CD4-positive, alpha-beta T cell (primary cell): Measurements from ENCODE around the gene GBA3. TPM values are rescaled to one million over a fixed set of nuclear protein-coding genes. Genes with fewer than 3 reads are reported as not detected.

ENCODE experiments used
- ATAC-seq: fragments of 200-7000 bp; cut with Tn5 transposase; one replicate; pipeline ENCODE4 v1.10.0; 2022; ENCODE audit warnings: mild to moderate bottlenecking; ENCODE audit not compliant: poor library complexity
- CTCF ChIA-PET: fragments of 350-600 bp; sonication (Branson Sonifier 250); formaldehyde crosslinking; loops from one replicate; lab custom pipeline; 2021; ENCODE audit warnings: antibody characterized with exemption, inconsistent platforms; lab: Charles Lee
- POLR2A ChIA-PET: fragments of 350-600 bp; sonication (Branson Sonifier 250); formaldehyde crosslinking; loops from one replicate; lab custom pipeline; 2021; ENCODE audit warnings: antibody characterized with exemption, inconsistent platforms; lab: Charles Lee
- DNase-seq, 14 experiments: peaks; one replicate each; pipeline ENCODE4 v3.0.0-alpha.2; 2013 to 2020; ENCODE audit warnings: mixed read lengths in 2 of 14
- H3K27ac ChIP-seq, 2 donors: one replicate each; pipeline versions ENCODE4 v1.5.1 to v1.7.0; 2013; ENCODE audit warnings: low read length in 2 of 2, low read depth in 1 of 2, mild to moderate bottlenecking in 1 of 2
- H3K27me3 ChIP-seq, 2 experiments: 1 replicate in 1 of 2; 2 replicates in 1 of 2; pipeline versions ENCODE4 v1.6.1 to v1.7.0; 2013; ENCODE audit warnings: low read length in 2 of 2, control low read depth in 1 of 2, mild to moderate bottlenecking in 1 of 2, moderate library complexity in 1 of 2; ENCODE audit not compliant: insufficient read depth in 2 of 2, control insufficient read depth in 1 of 2
- H3K36me3 ChIP-seq: one replicate; pipeline ENCODE4 v1.6.1; 2013; ENCODE audit warnings: low read length, control low read depth; ENCODE audit not compliant: insufficient read depth
- H3K4me1 ChIP-seq: one replicate; pipeline ENCODE4 v1.6.1; 2013; ENCODE audit warnings: low read length, control low read depth; ENCODE audit not compliant: insufficient read depth
- H3K4me3 ChIP-seq: one replicate; pipeline ENCODE4 v1.5.1; 2013; ENCODE audit warnings: mild to moderate bottlenecking, low read length, moderate library complexity
- H3K9me3 ChIP-seq, 2 experiments: 1 replicate in 1 of 2; 2 replicates in 1 of 2; pipeline versions ENCODE4 v1.6.1 to v1.7.0; 2013; ENCODE audit warnings: low read length in 2 of 2, mild to moderate bottlenecking in 2 of 2, control low read depth in 1 of 2, moderate library complexity in 1 of 2; ENCODE audit not compliant: control insufficient read depth in 1 of 2, insufficient read depth in 1 of 2
- H3K27ac Mint-ChIP-seq: one replicate; pipeline ENCODE4 v1.8.0; 2020; ENCODE audit warnings: mixed read lengths
- H3K27me3 Mint-ChIP-seq: one replicate; pipeline ENCODE4 v1.8.0; 2021; ENCODE audit warnings: mixed read lengths
- H3K36me3 Mint-ChIP-seq: one replicate; pipeline ENCODE4 v1.8.0; 2021; ENCODE audit warnings: low read depth, mixed read lengths
- H3K4me1 Mint-ChIP-seq: one replicate; pipeline ENCODE4 v1.8.0; 2021; ENCODE audit warnings: low read depth, mixed read lengths
- H3K4me3 Mint-ChIP-seq: one replicate; pipeline ENCODE4 v1.8.0; 2020; ENCODE audit warnings: mild to moderate bottlenecking, mixed read lengths
- H3K9me3 Mint-ChIP-seq: one replicate; pipeline ENCODE4 v1.8.0; 2020; ENCODE audit warnings: mixed read lengths
- intact Hi-C, 2 experiments: fragments of 100-400 bp; cut with DNase I in 1 of 2; cut with micrococcal nuclease in 1 of 2; formaldehyde crosslinking; loops; one replicate each; pipeline versions ENCODE4 v1.15.1 to v1.9.0; 2023 to 2025; cut with DNase I, micrococcal nuclease
- total RNA-seq, 174 experiments: library from RNA in 2 of 174; stranded (reverse) in 2 of 174; gene quantifications; one replicate each; pipeline ENCODE4 v1.2.3 and lab custom pipeline; 2021 to 2026
- TF ChIP-seq, protein P1 (sequence below): fragments of 200-600 bp; IDR thresholded peaks from one replicate; pipeline ENCODE4 v1.8.0; 2022; ENCODE audit warnings: antibody characterized with exemption, mild to moderate bottlenecking

Gene GBA3
- total RNA-seq, 2 experiments from 2014 or later: not detected

DNA sequence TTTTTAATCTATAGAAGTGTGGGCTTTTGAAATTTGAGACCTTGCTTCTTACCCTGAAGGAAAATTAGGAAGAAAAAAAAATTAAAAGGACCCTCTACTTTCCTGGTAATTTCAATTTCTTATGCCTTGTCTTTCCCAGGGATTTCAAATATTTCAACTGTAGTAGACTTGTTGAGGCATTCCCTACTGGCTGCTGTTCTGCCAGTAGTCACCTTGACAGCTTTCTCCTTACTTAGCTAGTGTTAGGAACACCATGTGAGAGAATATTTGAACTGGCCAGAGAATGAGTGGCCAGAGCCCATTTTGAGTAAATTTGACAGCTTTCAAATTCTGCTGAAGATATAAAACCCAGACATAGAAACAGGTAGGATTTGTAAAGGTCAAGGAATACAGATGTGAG lies 24.0 kb upstream of the GBA3 start:
- CTCF ChIA-PET: no interaction called here
- peak overlapping the region in 1 of 2 donors; percentile 20 for H3K27ac ChIP-seq

DNA sequence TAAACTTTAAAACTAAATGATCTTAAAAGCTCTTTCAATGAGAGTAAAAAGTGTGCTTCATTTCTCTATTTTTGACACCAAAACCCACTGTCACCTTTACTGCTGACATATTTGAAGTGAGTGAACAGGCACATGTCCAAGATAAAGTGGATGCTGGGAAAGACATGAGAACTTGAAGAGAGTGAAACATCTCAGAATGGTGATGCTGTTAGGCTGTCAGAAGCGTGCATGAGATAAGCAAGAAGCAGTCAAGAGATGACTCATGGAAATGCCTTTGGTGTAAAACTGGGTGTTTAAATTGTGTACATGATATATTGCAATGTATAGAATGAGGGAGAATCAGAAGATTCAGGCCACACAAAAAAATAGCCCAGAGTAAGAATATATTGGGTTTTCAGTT lies 21.8 kb upstream of the GBA3 start:
- ChIA-PET CTCF (no interaction called here), POLR2A (no interaction called here)
- Histone ChIP-seq H3K27me3 (no peaks in the 10 kb centered on the region), H3K4me3 (no peak overlapping the region), H3K4me1 (peaks cover 4% of the 10 kb centered on the region), H3K36me3 (no peaks in the 10 kb centered on the region), H3K27ac (no peak overlapping the region), H3K9me3 (no peaks in the 10 kb centered on the region)
- Mint-ChIP-seq H3K36me3 (no peaks in the 10 kb centered on the region), H3K4me1 (peaks cover 70% of the 10 kb centered on the region), H3K27me3 (no peaks in the 10 kb centered on the region), H3K27ac (peak overlapping the region; percentile 29), H3K9me3 (no peaks in the 10 kb centered on the region), H3K4me3 (no peak overlapping the region)
- intact Hi-C loops: no loop called here
- TF ChIP-seq, protein P1, sequence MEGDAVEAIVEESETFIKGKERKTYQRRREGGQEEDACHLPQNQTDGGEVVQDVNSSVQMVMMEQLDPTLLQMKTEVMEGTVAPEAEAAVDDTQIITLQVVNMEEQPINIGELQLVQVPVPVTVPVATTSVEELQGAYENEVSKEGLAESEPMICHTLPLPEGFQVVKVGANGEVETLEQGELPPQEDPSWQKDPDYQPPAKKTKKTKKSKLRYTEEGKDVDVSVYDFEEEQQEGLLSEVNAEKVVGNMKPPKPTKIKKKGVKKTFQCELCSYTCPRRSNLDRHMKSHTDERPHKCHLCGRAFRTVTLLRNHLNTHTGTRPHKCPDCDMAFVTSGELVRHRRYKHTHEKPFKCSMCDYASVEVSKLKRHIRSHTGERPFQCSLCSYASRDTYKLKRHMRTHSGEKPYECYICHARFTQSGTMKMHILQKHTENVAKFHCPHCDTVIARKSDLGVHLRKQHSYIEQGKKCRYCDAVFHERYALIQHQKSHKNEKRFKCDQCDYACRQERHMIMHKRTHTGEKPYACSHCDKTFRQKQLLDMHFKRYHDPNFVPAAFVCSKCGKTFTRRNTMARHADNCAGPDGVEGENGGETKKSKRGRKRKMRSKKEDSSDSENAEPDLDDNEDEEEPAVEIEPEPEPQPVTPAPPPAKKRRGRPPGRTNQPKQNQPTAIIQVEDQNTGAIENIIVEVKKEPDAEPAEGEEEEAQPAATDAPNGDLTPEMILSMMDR: no peak
- no peak for DNase-seq
- ATAC-seq: no peak

More for the DNA sequence above, 24.0 kb upstream of the GBA3 start:
- H3K4me3 Mint-ChIP-seq: peak overlapping the region; percentile 53
- POLR2A ChIA-PET: no interaction called here
- Histone ChIP-seq H3K27me3 (no peaks in the 10 kb centered on the region), H3K4me3 (no peak overlapping the region), H3K9me3 (no peaks in the 10 kb centered on the region), H3K36me3 (no peaks in the 10 kb centered on the region), H3K4me1 (peaks cover 4% of the 10 kb centered on the region)
- H3K27ac Mint-ChIP-seq: peak overlapping the region; percentile 80
- no peaks in the 10 kb centered on the region for H3K36me3 Mint-ChIP-seq
- intact Hi-C loops: loop anchor here in 1 of 2 experiments (10.0 kb wide), 1 partner anchor 224 kb away; no protein-coding TSS in a partner anchor
- DNase-seq: no peak
- no peak for ATAC-seq
- H3K9me3 Mint-ChIP-seq: no peaks in the 10 kb centered on the region
- H3K27me3 Mint-ChIP-seq: no peaks in the 10 kb centered on the region
- TF ChIP-seq, protein P1: no peak
- H3K4me1 Mint-ChIP-seq: peaks cover 53% of the 10 kb centered on the region

DNA sequence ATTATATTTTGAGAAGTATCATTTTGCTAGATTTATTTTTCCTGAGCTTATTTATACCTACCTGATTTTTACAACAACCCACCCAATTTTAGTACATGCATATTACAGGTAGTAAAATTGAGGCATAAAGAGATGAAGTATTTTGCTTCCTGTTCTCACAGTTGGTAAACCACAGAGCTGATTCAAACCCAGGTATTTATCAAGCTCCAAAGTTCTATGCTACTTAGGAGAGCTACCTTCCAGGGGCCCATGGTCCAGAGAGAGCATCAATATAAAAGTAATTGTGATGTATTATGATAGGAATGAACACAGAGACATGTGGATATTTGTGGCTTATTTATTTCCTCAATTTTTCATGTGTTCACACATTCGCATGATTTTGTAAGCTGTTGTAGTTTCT lies 20.2 kb upstream of the GBA3 start:
- DNase-seq: peak in 1 of 14 experiments; percentile 1

More for the DNA sequence above, 20.2 kb upstream of the GBA3 start:
- CTCF ChIA-PET: no interaction called here
- no peaks in the 10 kb centered on the region for H3K36me3 Mint-ChIP-seq
- H3K4me3 ChIP-seq: no peak overlapping the region
- H3K4me1 Mint-ChIP-seq: peaks cover 81% of the 10 kb centered on the region
- POLR2A ChIA-PET: interaction anchor here (0.5 kb wide), 1 partner anchor 661 kb away, joined by 4 read pairs; no protein-coding TSS in a partner anchor
- H3K27me3 Mint-ChIP-seq: no peaks in the 10 kb centered on the region
- no peaks in the 10 kb centered on the region for H3K27me3 ChIP-seq
- no peaks in the 10 kb centered on the region for H3K36me3 ChIP-seq
- TF ChIP-seq, protein P1: no peak
- no peaks in the 10 kb centered on the region for H3K9me3 ChIP-seq
- H3K27ac Mint-ChIP-seq: peak overlapping the region; percentile 84
- H3K9me3 Mint-ChIP-seq: no peaks in the 10 kb centered on the region
- H3K4me3 Mint-ChIP-seq: peak overlapping the region; percentile 47
- ATAC-seq: no peak
- H3K4me1 ChIP-seq: peaks cover 4% of the 10 kb centered on the region
- intact Hi-C loops: no loop called here
- H3K27ac ChIP-seq: no peak overlapping the region
